ENCODE results near the gene CIT.

Gene CIT

GRCh38 chr12:119694111-119694510 lies 183.0 kb downstream of the CIT start:
- DNase-seq, result no peak

- DNase-seq, result no peak
These were observed 183.6 kb downstream of the CIT start for GRCh38 chr12:119693511-119693910.

- no peak for DNase-seq
These were observed 184.1 kb downstream of the CIT start for GRCh38 chr12:119692997-119693396.

GRCh38 chr12:119692410-119692809 lies 184.7 kb downstream of the CIT start:
- DNase-seq, result no peak

GRCh38 chr12:119691202-119691810 lies 185.8 kb downstream of the CIT start:
- DNase-seq, result no peak

- DNase-seq, result no peak
These were observed 187.1 kb downstream of the CIT start for GRCh38 chr12:119689935-119690500.

GRCh38 chr12:119687879-119688278 lies 189.2 kb downstream of the CIT start:
- no peak for DNase-seq

- DNase-seq, result no peak
These were observed 189.7 kb downstream of the CIT start for GRCh38 chr12:119687406-119687805.

GRCh38 chr12:119686776-119687175 lies 190.3 kb downstream of the CIT start:
- DNase-seq, result no peak

- DNase-seq, result no peak
These were observed 190.8 kb downstream of the CIT start for GRCh38 chr12:119686355-119686754.

- DNase-seq, result no peak
These were observed 191.7 kb downstream of the CIT start for GRCh38 chr12:119685375-119685774.

- no peak for DNase-seq
These were observed 192.3 kb downstream of the CIT start for GRCh38 chr12:119684711-119685369.

- no peak for DNase-seq
These were observed 193.3 kb downstream of the CIT start for GRCh38 chr12:119683816-119684215.

GRCh38 chr12:119683413-119683812 lies 193.7 kb downstream of the CIT start:
- no peak for DNase-seq

GRCh38 chr12:119682639-119683252 lies 194.4 kb downstream of the CIT start:
- DNase-seq, result peak; percentile 78

GRCh38 chr12:119681728-119682638 lies 195.1 kb downstream of the CIT start:
- DNase-seq, result peak; percentile 33

- no peak for DNase-seq
These were observed 196.0 kb downstream of the CIT start for GRCh38 chr12:119681111-119681510.

- no peak for DNase-seq
These were observed 197.6 kb downstream of the CIT start for GRCh38 chr12:119679490-119679889.

GRCh38 chr12:119679081-119679480 lies 198.0 kb downstream of the CIT start:
- no peak for DNase-seq

- no peak for DNase-seq
These were observed 198.7 kb downstream of the CIT start for GRCh38 chr12:119678459-119678858.

GRCh38 chr12:119676573-119676972 lies 200.5 kb downstream of the CIT start:
- no peak for DNase-seq

GRCh38 chr12:119676022-119676421 lies 201.1 kb downstream of the CIT start:
- no peak for DNase-seq

GRCh38 chr12:119674560-119674959 lies 202.6 kb downstream of the CIT start:
- DNase-seq, result no peak

Measured in suppressor macrophage treated with lipopolysaccharide for 4 hours (primary cell).